HG02588 (cell line): ENCODE measurements around the gene NXPE3.

Source experiments
- ATAC-seq: cut with Tn5 transposase; IDR thresholded peaks from one replicate; pipeline ENCODE4 v1.9.1; 2021; ENCODE audit warnings: mild to moderate bottlenecking, moderate library complexity; ENCODE audit not compliant: unreplicated experiment

NXPE3 gene

GRCh38 chr3:101873619-101874018 is 94.6 kb downstream of the NXPE3 start:
- ATAC-seq = no peak

DNA sequence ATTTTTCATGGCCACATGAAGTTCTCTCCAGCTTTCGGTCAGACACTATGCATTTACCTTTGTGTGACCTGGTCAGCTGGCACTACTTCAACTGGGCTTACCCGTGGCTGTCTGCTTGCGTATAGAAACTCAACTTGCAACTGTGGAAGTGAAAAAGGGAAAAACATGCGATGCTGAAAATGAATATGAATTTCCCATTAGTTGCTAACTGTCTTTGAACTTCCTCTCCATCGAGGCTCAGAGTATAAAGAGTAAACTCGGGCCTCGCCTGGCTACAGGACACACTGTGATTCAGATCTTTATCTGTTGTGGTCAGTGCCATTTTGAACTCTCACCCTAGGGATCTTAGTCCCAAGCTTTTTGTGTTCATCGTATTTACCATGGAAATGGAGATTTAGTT is 97.1 kb downstream of the NXPE3 start:
- ATAC-seq = no peak
